Measurements from ENCODE around the gene DRGX.

The DRGX gene

DNA sequence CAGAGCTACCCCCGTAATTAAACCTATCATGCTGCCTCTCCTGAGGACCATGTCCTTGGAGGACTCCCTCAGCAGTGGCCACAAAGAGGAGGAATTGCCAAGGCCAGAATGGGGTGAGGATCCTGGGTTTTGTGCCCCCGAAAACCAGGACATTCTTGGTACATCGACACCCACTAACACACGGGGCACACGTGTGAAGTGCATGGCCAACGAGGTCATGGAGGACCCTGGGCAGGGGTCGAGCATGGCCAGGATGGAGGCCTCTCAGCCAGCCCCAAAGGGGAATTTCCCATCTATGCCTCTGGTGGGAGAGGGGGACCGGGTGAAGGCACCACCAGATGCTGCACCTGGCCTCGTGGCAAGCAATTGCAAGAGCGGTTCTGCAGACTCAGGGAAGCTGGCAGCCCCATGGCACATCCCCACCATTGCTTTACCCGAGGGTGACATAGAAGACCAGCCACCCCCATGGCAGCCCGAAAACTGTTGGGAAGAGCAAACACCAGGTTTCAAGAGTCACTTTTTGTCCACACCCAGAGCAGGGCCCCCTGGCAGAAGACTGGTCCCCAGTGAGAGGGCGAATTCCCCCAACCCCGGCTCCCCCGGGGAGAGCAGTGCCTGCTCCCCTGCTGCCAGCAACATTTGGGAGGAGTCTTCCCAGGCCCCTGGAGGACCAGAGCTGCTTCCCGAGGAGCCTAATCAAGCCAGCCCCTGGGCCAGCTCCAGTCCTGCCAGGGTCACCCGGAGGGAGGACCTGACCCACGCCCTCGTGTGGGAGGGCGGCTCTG lies 70.6 kb downstream of the DRGX start:
- DNase-seq (ENCODE audit: low spot score in 2 of 2), result no peak
- Histone ChIP-seq H3K9me3 (no peaks in the 10 kb centered on the region), H3K27me3 (ENCODE audit: low read depth) (no peaks in the 10 kb centered on the region), H3K4me3 (no peak overlapping the region), H3K4me1 (no peaks in the 10 kb centered on the region), H3K36me3 (replicated peaks) (no peaks in the 10 kb centered on the region)
- in situ Hi-C loops (cut with MboI; ENCODE audit: low sequenced_read_pairs), result no loop called here

DNA sequence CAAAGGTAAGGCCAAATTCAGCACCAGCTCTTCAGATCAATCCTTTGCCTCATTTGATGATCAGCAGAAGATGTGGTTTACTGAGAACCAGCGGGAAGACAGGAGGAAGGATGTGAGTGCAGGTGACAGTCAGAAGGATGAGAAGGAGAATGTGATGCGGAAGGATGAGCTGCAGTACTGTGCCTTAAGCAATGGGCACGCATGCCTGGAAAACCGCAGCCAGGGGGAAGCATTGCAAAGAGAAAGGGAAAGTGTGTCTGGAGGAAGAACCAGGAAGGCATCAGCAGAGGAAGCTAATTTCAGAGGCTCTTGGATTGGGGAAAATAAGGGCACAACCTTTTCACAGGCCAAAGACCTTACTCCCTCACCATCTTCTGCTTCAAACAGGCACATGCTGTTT lies 71.2 kb downstream of the DRGX start:
- no peaks in the 10 kb centered on the region for H3K27me3 ChIP-seq (ENCODE audit: low read depth)
- DNase-seq (ENCODE audit: low spot score in 2 of 2), result no peak
- no peaks in the 10 kb centered on the region for H3K36me3 ChIP-seq (replicated peaks)
- H3K4me3 ChIP-seq, result no peak overlapping the region
- in situ Hi-C loops (cut with MboI; ENCODE audit: low sequenced_read_pairs), result no loop called here
- no peaks in the 10 kb centered on the region for H3K9me3 ChIP-seq
- H3K4me1 ChIP-seq, result no peaks in the 10 kb centered on the region

DNA sequence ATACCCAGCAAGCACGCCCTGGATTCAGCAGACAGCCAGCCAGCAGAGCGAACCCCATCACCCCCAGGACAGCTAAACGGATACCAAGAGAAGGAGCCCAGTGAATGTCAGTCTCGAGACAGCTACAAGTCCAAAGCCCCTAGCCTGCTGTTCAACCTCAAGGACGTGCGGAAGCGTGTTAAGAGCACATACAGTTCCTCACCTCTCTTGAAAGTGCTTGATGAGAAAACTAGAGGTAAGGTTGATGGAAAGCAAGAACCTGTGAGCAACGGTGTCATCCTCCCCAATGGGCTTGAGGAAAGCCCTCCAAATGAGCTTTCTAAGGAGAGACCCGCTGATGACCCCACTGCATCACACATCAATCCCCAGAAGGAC lies 72.0 kb downstream of the DRGX start:
- in situ Hi-C loops (cut with MboI; ENCODE audit: low sequenced_read_pairs), result no loop called here
- DNase-seq (ENCODE audit: low spot score in 2 of 2), result no peak
- Histone ChIP-seq H3K27me3 (ENCODE audit: low read depth) (no peaks in the 10 kb centered on the region), H3K36me3 (replicated peaks) (no peaks in the 10 kb centered on the region), H3K9me3 (no peaks in the 10 kb centered on the region), H3K4me1 (no peaks in the 10 kb centered on the region), H3K4me3 (no peak overlapping the region)

DNA sequence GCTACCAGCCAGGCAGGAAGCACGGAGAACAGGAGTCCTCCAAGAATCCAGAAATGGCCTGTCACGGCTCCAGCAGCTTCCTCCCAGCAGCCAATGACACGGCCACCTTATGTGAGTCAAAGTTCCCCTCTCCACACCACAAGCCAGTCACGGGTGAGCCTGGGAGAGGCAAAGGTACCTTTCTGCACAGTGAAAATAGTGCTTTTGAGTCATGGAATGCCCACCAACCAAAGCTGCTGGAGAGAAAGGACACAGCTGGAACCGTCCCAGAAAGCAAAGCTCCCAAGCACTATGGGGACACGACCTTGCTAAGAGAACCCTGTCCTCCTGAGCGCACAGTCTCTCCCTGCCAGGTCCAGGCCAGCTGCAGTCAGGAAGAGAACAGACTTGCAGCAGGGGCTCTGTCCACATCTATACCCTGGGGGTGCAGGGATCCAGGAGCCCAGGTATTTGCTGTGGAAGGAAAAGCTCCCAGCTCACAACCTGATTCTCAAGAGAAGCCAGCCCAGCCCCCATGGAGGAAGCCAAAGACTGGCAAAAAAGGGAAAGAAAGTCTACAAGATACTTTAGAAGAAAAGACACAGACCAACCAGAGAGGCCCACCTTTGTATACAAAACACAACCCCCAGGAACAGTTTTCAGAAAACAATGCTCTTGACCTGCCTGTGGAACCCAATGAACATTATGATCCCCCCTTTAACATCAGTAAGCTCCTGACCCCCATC lies 72.6 kb downstream of the DRGX start:
- DNase-seq (ENCODE audit: low spot score in 2 of 2), result no peak
- no peaks in the 10 kb centered on the region for H3K36me3 ChIP-seq (replicated peaks)
- in situ Hi-C loops (cut with MboI; ENCODE audit: low sequenced_read_pairs), result no loop called here
- H3K9me3 ChIP-seq, result no peaks in the 10 kb centered on the region
- H3K27me3 ChIP-seq (ENCODE audit: low read depth), result no peaks in the 10 kb centered on the region
- no peaks in the 10 kb centered on the region for H3K4me1 ChIP-seq
- H3K4me3 ChIP-seq, result no peak overlapping the region

DNA sequence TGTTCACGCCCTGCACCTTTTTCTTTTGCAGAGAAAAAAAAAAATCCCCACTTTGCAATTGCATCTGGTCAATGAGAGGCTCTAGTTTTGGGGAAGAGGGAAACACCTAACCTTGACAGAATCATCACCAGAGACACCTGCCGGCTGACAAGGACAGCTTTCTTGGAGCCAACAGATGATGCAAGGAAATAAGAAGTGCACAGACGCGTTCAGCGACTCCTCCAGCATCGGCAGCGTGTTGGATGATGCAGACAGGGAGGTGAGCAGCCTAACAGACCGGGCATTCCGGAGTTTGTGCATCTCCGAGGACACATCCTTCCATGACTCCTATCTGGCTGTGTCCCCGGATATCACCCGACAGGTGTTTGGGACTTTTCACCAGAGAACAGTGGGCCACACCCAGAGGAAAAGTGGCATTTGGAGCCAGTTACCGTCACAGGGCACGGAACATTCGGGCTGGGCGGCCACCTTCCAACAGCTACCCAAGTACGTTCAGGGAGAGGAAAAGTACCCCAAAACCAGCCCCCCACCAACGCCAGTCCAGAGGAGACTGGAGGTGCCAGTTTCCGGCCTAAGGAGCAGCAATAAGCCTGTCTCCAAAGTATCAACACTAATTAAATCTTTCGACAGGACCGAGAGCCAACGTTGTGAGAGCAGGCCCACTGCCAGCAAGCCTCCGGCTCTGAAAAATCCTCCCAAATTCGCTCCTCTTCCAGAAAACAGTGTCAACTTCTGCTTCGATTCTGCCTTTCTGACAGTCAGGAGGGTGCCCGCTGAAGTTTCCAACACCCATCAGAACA lies 73.3 kb downstream of the DRGX start:
- in situ Hi-C loops (cut with MboI; ENCODE audit: low sequenced_read_pairs), result no loop called here
- no peaks in the 10 kb centered on the region for H3K36me3 ChIP-seq (replicated peaks)
- no peak for DNase-seq (ENCODE audit: low spot score in 2 of 2)
- H3K27me3 ChIP-seq (ENCODE audit: low read depth), result no peaks in the 10 kb centered on the region
- H3K4me3 ChIP-seq, result no peak overlapping the region
- H3K4me1 ChIP-seq, result no peaks in the 10 kb centered on the region
- H3K9me3 ChIP-seq, result no peaks in the 10 kb centered on the region

DNA sequence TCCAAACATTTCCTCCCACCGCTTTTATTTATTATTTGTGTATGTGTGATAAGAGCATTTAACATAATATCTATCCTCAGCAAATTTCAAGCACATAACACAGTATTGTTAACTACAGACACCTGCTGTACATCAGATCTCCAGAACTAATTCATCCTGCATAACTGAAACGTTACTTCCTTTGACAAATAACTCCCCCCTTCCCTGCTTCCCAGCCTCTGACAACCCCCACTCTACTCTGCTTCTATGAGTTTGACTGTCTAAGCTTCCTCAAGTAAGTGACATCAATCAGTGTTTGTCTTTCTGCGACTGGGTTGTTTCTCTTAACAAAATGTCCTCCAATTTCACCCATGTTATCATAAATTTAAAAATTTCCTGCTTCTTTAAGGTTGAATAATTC lies 74.9 kb downstream of the DRGX start:
- Histone ChIP-seq H3K9me3 (no peaks in the 10 kb centered on the region), H3K27me3 (ENCODE audit: low read depth) (no peaks in the 10 kb centered on the region), H3K36me3 (replicated peaks) (no peaks in the 10 kb centered on the region), H3K4me3 (no peak overlapping the region), H3K4me1 (no peaks in the 10 kb centered on the region)
- in situ Hi-C loops (cut with MboI; ENCODE audit: low sequenced_read_pairs), result no loop called here
- DNase-seq (ENCODE audit: low spot score in 2 of 2), result no peak

DNA sequence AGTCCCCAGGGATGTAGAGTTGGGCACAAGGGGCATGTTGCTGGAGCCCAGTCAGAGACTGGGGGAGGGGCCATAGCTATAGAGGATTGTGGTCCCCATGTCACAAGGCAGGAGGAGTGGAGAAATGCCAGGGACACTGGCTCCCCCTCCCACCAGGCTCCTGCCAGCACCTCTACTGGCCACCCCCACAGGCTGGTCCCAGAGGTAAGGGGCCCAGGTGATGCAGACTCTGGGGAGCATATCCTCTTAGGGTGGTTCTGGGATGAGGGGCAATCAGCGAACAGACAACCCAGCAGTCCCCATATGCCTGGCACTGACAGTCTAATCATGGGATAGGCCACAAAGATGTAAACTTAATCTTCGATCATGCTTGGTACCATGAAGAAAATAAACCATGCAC lies 75.7 kb downstream of the DRGX start:
- Histone ChIP-seq H3K9me3 (no peaks in the 10 kb centered on the region), H3K4me3 (no peak overlapping the region), H3K27me3 (ENCODE audit: low read depth) (no peaks in the 10 kb centered on the region), H3K36me3 (replicated peaks) (no peaks in the 10 kb centered on the region), H3K4me1 (no peaks in the 10 kb centered on the region)
- in situ Hi-C loops (cut with MboI; ENCODE audit: low sequenced_read_pairs), result no loop called here
- no peak for DNase-seq (ENCODE audit: low spot score in 2 of 2)

DNA sequence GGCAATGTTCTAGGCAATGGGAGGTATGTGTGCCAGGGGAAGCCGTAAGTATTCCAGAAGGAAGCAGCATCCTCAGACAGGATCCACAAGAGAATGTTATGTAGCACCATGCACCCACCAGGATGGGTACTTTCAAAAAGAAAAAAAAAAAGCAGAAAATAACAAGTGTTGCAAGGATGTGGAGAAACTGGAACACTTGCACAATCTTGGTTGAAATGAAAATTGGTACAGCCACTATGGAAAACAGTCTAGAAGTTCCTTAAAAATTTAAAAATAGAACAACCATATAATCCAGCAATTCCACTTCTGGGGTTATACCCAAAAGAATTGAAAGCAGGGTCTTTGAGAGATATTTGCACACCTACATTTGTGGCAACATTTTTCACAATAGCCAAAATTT lies 76.7 kb downstream of the DRGX start:
- Histone ChIP-seq H3K36me3 (replicated peaks) (no peaks in the 10 kb centered on the region), H3K9me3 (no peaks in the 10 kb centered on the region), H3K4me1 (no peaks in the 10 kb centered on the region), H3K27me3 (ENCODE audit: low read depth) (no peaks in the 10 kb centered on the region), H3K4me3 (no peak overlapping the region)
- no peak for DNase-seq (ENCODE audit: low spot score in 2 of 2)
- in situ Hi-C loops (cut with MboI; ENCODE audit: low sequenced_read_pairs), result no loop called here

DNA sequence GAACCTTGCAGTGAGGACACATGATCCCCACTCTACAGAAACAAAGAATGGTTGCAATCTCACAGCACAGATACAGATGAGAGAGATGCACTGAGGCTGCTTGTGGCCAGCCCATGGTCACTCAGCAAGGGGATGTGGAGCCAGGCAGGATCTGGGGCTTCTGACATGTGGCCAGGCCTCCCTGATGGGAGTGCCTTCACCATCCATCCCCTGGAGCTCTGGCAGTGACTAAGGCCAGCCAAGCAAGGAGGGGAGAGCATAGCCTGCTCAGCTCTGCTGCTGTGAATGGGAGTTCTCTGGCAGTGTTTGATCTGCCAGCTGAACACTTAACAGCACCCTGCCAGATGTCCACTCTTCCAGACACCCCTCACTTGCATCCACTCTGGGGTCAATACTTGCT lies 77.1 kb downstream of the DRGX start:
- Histone ChIP-seq H3K4me3 (no peak overlapping the region), H3K27me3 (ENCODE audit: low read depth) (no peaks in the 10 kb centered on the region), H3K4me1 (no peaks in the 10 kb centered on the region), H3K9me3 (no peaks in the 10 kb centered on the region), H3K36me3 (replicated peaks) (no peaks in the 10 kb centered on the region)
- in situ Hi-C loops (cut with MboI; ENCODE audit: low sequenced_read_pairs), result no loop called here
- no peak for DNase-seq (ENCODE audit: low spot score in 2 of 2)

DNA sequence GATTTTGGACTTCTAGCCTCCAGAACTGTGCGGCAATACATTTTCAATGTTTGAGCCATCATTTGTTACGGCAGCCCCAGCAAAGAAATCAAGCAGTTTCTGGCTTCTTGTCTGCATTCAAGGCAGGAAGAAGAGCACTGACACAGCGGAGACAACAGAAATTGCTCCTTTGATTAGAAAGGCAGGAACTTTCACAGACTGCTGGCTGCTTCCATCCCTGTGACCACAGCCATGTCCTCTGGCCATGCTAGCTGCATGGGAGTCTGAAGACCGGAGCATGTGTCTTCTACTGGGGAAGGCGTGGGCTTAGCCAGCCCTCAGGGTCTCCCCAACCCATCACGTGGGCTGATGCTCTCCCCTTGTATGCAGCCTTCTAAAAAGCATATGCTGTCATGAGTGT lies 77.9 kb downstream of the DRGX start:
- no peaks in the 10 kb centered on the region for H3K27me3 ChIP-seq (ENCODE audit: low read depth)
- no peaks in the 10 kb centered on the region for H3K4me1 ChIP-seq
- no peaks in the 10 kb centered on the region for H3K9me3 ChIP-seq
- no peak for DNase-seq (ENCODE audit: low spot score in 2 of 2)
- no peaks in the 10 kb centered on the region for H3K36me3 ChIP-seq (replicated peaks)
- in situ Hi-C loops (cut with MboI; ENCODE audit: low sequenced_read_pairs), result no loop called here
- no peak overlapping the region for H3K4me3 ChIP-seq

DNA sequence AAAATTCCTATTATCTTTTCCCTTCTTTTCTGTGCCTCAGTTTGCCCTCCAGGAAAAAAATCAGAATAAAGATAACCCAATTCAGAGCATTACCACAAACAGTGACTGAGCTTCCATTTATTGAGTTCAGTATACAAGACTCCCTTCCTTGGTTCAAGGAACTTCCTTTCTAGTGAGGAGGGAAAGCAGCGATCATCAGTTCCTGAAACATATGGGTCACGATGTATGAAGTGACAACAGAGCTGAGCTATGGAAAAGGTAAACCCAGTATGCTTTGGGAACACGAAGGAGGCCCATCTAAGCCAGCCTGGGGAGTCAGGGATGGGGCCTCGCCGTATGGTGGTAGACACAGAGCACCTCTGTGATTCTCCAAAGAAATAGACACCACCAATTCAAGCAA lies 81.1 kb downstream of the DRGX start:
- Histone ChIP-seq H3K36me3 (replicated peaks) (no peaks in the 10 kb centered on the region), H3K9me3 (no peaks in the 10 kb centered on the region), H3K27me3 (ENCODE audit: low read depth) (no peaks in the 10 kb centered on the region), H3K4me1 (no peaks in the 10 kb centered on the region), H3K4me3 (no peak overlapping the region)
- DNase-seq (ENCODE audit: low spot score in 2 of 2), result no peak
- in situ Hi-C loops (cut with MboI; ENCODE audit: low sequenced_read_pairs), result no loop called here

All from HAP-1 (cell line).